NT2/D1 (cell line): ENCODE measurements around the gene MYBPC1.

Experiments used
- SUZ12 ChIP-seq: IDR thresholded peaks from 2 replicates; pipeline ENCODE4 v1.6.1; 2011; ENCODE audit not compliant: insufficient read length, insufficient read depth; ENCODE audit errors: extremely low read depth
- YY1 ChIP-seq: IDR thresholded peaks from 2 replicates; pipeline ENCODE4 v1.6.1; 2011; ENCODE audit not compliant: insufficient read length, insufficient read depth
- ZNF274 ChIP-seq: IDR thresholded peaks from 2 replicates; pipeline ENCODE4 v1.6.1; 2011; ENCODE audit warnings: mild to moderate bottlenecking, low read depth, low read length

DNA sequence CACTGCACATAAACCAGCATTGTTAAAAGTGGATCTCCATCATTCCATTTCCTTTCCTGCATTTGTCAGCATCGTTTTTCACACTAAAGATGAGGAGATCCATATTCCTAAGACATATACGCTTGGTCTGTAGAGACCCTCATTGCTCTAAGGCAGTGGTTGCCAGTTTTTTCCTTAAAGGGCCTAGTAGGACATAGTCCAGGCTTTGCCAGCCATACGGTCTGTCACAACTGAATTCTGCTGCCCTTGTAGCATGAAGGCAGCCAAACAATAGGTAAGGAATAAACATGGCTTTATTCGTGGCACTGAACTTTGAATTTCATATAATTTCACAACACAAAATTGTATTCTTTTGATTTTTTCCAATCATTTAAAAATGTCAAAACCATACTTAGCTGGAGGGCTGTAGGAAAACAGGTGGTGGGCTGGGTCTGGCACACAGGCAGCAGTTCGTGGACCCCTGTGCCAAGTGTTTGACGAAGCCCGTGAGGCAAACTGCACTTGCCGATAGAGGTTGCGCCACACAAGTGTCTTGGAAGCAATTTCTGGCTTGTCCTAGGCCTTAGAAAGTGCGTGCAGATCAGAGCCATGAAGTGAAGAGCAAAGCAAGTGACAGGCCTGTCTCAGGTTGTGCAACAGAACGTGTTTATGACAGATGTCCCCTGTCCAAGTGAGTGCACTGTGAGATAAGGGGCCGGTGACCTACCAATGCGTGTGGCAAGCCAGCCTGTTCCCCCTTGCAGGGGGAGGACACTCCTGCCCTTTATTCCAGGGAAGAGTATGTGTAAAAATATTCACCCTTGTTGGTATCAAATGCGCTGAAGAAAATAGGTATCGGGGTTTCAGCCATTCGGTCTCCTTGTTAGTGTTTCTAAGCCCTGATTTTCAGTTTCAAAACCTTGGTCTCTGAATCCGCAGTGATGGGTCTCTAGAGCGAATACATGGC is 101.8 kb downstream of the MYBPC1 start:
- TF ChIP-seq YY1 = no peak
- TF ChIP-seq SUZ12 = no peak
- no peak for TF ChIP-seq ZNF274
